ENCODE results near the gene SYNM. TPM values are rescaled to one million over a fixed set of nuclear protein-coding genes. Genes with fewer than 3 reads are reported as not detected.

SYNM gene
- total RNA-seq, 1 donor from 2014 or later = 0.02 TPM

- Mint-ChIP-seq H3K9me3 (no peaks in the 10 kb centered on the region), H3K27me3 (no peaks in the 10 kb centered on the region), H3K4me1 (no peaks in the 10 kb centered on the region), H3K4me3 (no peak overlapping the region), H3K36me3 (ENCODE audit: low read depth) (no peaks in the 10 kb centered on the region), H3K27ac (no peak overlapping the region)
- TF ChIP-seq CTCF (IDR thresholded peaks at IDR 0.05) = no peak
- intact Hi-C loops (cut with micrococcal nuclease) = no loop called here
- no peak for DNase-seq
- ChIA-PET POLR2A (no interaction called here), CTCF (no interaction called here)
- no peak for ATAC-seq (ENCODE audit: low read depth)
Measured at GRCh38 chr15:99137111-99137546, 32.2 kb downstream of the SYNM start.

- no peaks in the 10 kb centered on the region for H3K36me3 Mint-ChIP-seq (ENCODE audit: low read depth)
- POLR2A ChIA-PET = no interaction called here
- CTCF ChIA-PET = no interaction called here
- no peaks in the 10 kb centered on the region for H3K27me3 Mint-ChIP-seq
- no peak overlapping the region for H3K27ac Mint-ChIP-seq
- H3K4me1 Mint-ChIP-seq = no peaks in the 10 kb centered on the region
- no peak for TF ChIP-seq CTCF (IDR thresholded peaks at IDR 0.05)
- no peak overlapping the region for H3K4me3 Mint-ChIP-seq
- no peak for DNase-seq
- ATAC-seq (ENCODE audit: low read depth) = no peak
- no peaks in the 10 kb centered on the region for H3K9me3 Mint-ChIP-seq
- intact Hi-C loops (cut with micrococcal nuclease) = no loop called here
Measured at GRCh38 chr15:99137877-99138276, 33.0 kb downstream of the SYNM start.

- DNase-seq (no peak), ATAC-seq (ENCODE audit: low read depth) (no peak)
- intact Hi-C loops (cut with micrococcal nuclease) = no loop called here
- Mint-ChIP-seq H3K4me3 (no peak overlapping the region), H3K9me3 (no peaks in the 10 kb centered on the region), H3K36me3 (ENCODE audit: low read depth) (no peaks in the 10 kb centered on the region), H3K27me3 (no peaks in the 10 kb centered on the region), H3K4me1 (no peaks in the 10 kb centered on the region), H3K27ac (no peak overlapping the region)
- CTCF ChIA-PET = no interaction called here
- no peak for TF ChIP-seq CTCF (IDR thresholded peaks at IDR 0.05)
- POLR2A ChIA-PET = no interaction called here
Measured at GRCh38 chr15:99138491-99138982, 33.7 kb downstream of the SYNM start.

- Mint-ChIP-seq H3K27ac (no peak overlapping the region), H3K36me3 (ENCODE audit: low read depth) (no peaks in the 10 kb centered on the region), H3K27me3 (no peaks in the 10 kb centered on the region), H3K9me3 (no peaks in the 10 kb centered on the region), H3K4me1 (no peaks in the 10 kb centered on the region), H3K4me3 (no peak overlapping the region)
- no peak for TF ChIP-seq CTCF (IDR thresholded peaks at IDR 0.05)
- DNase-seq (no peak), ATAC-seq (ENCODE audit: low read depth) (no peak)
- intact Hi-C loops (cut with micrococcal nuclease) = no loop called here
- CTCF ChIA-PET = no interaction called here
- POLR2A ChIA-PET = no interaction called here
Measured at GRCh38 chr15:99139276-99139675, 34.4 kb downstream of the SYNM start.

- intact Hi-C loops (cut with micrococcal nuclease) = no loop called here
- TF ChIP-seq CTCF (IDR thresholded peaks at IDR 0.05) = no peak
- H3K4me1 Mint-ChIP-seq = no peaks in the 10 kb centered on the region
- no peaks in the 10 kb centered on the region for H3K9me3 Mint-ChIP-seq
- no peak for DNase-seq
- ChIA-PET POLR2A (no interaction called here), CTCF (no interaction called here)
- H3K27ac Mint-ChIP-seq = no peak overlapping the region
- no peaks in the 10 kb centered on the region for H3K36me3 Mint-ChIP-seq (ENCODE audit: low read depth)
- no peak for ATAC-seq (ENCODE audit: low read depth)
- no peaks in the 10 kb centered on the region for H3K27me3 Mint-ChIP-seq
- no peak overlapping the region for H3K4me3 Mint-ChIP-seq
Measured at GRCh38 chr15:99140590-99140989, 35.7 kb downstream of the SYNM start.
